AG04450 (cell line): Measurements from ENCODE around the gene NMUR2. TPM values are rescaled to one million over a fixed set of nuclear protein-coding genes. Genes with fewer than 3 reads are reported as not detected.

ENCODE experiments used
- CTCF ChIA-PET: fragments of 300-600, 350-600 bp; formaldehyde crosslinking; extraction: SDS; loops from one replicate; lab custom pipeline; 2022; ENCODE audit warnings: antibody characterized with exemption, inconsistent platforms; lab: Charles Lee
- POLR2A ChIA-PET: fragments of 350-600 bp; formaldehyde crosslinking; extraction: SDS; loops from one replicate; lab custom pipeline; 2021; ENCODE audit warnings: antibody characterized with exemption, inconsistent platforms; lab: Yijun Ruan, JAX
- DNase-seq: peaks from one replicate; pipeline ENCODE4 v3.0.0-alpha.2; 2011; ENCODE audit warnings: low read depth, low spot score
- H3K27ac ChIP-seq: one replicate; pipeline ENCODE4 v1.5.1; 2012; ENCODE audit warnings: low read depth, low read length, control low read depth
- H3K27me3 ChIP-seq: one replicate; pipeline ENCODE4 v1.6.0; 2012; ENCODE audit warnings: low read length; ENCODE audit not compliant: control insufficient read depth, insufficient read depth
- H3K4me3 ChIP-seq: 2 replicates; pipeline ENCODE4 v1.5.1; 2011; ENCODE audit warnings: mild to moderate bottlenecking, low read depth, low read length, control low read depth
- H3K9me3 ChIP-seq: 2 replicates; pipeline ENCODE4 v1.5.1; 2012; ENCODE audit warnings: low read length; ENCODE audit not compliant: control insufficient read depth, insufficient read depth
- polyA plus RNA-seq: library from polyadenylated mRNA; depleted of rRNA; stranded (reverse); fragments of >200 nt; gene quantifications from 2 replicates; pipeline ENCODE4 v1.2.3, GENCODE V29; 2011
- TF ChIP-seq, protein P1 (sequence below): IDR thresholded peaks from 2 replicates; pipeline ENCODE4 v1.5.1; 2011; ENCODE audit warnings: low read depth, low read length, control low read depth, inconsistent platforms

NMUR2 gene
- polyA plus RNA-seq, 1 experiment = not detected

DNA sequence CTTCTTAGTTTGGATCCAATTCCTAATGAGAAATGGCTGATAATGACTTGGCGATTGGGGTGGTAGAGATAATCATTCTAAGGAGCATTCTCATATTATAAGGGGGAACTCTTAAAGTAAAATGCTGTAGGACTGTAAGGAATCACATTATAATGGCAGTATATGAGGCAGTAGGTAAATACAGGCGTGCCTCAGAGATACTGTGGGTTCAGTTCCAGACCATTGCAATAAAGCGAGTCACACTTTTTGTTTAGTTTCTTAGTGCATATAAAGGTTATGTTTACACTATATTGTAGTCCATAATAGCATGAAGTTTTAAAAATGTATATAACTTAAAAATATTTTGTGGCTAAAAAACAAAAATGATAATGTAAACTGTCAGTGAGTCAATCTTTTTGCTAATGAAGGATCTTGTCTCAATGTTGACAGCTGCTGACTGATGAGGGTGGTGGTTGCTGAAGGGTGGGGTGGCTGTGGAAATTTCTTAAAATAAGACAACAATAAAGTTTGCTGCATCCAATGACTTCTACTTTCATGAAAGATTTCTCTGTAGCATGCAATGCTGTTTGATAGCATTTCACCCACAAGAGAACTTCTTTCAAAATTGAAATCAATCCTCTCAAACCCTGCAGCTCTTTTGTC lies 15.8 kb downstream of the NMUR2 start:
- TF ChIP-seq, protein P1, sequence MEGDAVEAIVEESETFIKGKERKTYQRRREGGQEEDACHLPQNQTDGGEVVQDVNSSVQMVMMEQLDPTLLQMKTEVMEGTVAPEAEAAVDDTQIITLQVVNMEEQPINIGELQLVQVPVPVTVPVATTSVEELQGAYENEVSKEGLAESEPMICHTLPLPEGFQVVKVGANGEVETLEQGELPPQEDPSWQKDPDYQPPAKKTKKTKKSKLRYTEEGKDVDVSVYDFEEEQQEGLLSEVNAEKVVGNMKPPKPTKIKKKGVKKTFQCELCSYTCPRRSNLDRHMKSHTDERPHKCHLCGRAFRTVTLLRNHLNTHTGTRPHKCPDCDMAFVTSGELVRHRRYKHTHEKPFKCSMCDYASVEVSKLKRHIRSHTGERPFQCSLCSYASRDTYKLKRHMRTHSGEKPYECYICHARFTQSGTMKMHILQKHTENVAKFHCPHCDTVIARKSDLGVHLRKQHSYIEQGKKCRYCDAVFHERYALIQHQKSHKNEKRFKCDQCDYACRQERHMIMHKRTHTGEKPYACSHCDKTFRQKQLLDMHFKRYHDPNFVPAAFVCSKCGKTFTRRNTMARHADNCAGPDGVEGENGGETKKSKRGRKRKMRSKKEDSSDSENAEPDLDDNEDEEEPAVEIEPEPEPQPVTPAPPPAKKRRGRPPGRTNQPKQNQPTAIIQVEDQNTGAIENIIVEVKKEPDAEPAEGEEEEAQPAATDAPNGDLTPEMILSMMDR = no peak
- no peaks in the 10 kb centered on the region for H3K27me3 ChIP-seq
- no peak overlapping the region for H3K4me3 ChIP-seq
- no peak overlapping the region for H3K27ac ChIP-seq
- ChIA-PET POLR2A (no interaction called here), CTCF (no interaction called here)
- H3K9me3 ChIP-seq = no peaks in the 10 kb centered on the region
- no peak for DNase-seq

DNA sequence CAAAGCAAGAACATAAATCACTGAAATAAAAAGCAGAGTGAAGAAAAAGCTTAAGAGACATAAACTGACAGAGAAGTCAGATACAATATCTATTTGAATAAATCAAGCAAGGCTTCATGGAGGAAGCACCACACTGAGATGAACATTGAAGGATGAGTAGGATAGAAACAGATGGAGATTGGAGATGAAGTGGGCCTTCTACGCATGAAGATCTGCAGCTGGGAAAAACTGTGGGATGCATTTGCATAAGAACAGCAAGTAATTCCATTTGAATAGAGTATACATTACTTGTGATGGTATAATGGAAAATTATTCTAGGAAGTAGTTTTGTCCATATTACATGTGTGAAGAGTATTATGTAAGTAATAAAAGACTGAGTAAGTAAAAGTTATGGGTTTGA lies 16.5 kb downstream of the NMUR2 start:
- DNase-seq = no peak
- H3K9me3 ChIP-seq = no peaks in the 10 kb centered on the region
- no peak overlapping the region for H3K27ac ChIP-seq
- no peaks in the 10 kb centered on the region for H3K27me3 ChIP-seq
- TF ChIP-seq, protein P1 = no peak
- no peak overlapping the region for H3K4me3 ChIP-seq
- ChIA-PET POLR2A (no interaction called here), CTCF (no interaction called here)

DNA sequence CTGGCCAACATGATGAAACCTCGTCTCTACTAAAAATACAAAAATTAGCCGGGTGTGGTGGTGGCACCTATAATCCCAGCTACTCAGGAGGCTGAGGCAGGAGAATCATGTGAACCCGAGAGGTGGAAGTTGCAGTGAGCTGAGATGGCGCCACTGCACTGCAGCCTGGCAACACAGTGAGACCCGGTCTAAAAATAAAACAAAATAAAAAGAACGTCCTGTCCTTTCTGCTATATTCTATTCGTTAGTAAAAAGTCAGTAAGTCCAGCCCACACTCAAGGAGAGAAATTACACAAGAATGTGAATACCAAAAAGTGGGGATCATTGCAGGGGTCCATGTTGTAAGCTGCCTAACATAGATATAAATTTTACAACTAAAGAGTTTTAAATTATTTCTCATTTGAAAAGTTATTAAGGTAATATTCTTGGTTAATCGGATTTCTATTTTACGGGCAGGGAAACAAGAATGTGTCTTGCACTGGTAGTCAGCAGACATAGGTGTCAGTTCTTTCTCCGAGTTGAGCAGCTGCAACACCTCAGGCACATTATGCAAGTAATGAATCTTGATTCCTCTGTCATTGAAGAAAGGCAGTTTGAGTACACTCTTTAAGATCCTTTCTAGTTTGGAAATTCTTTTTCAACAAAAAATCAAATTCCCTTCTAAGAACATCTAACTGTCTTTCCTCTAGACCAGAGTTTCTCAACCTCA lies 24.5 kb downstream of the NMUR2 start:
- no peak for DNase-seq
- TF ChIP-seq, protein P1 = no peak
- H3K4me3 ChIP-seq = no peak overlapping the region
- ChIA-PET POLR2A (no interaction called here), CTCF (no interaction called here)
- no peak overlapping the region for H3K27ac ChIP-seq
- no peaks in the 10 kb centered on the region for H3K9me3 ChIP-seq
- no peaks in the 10 kb centered on the region for H3K27me3 ChIP-seq

DNA sequence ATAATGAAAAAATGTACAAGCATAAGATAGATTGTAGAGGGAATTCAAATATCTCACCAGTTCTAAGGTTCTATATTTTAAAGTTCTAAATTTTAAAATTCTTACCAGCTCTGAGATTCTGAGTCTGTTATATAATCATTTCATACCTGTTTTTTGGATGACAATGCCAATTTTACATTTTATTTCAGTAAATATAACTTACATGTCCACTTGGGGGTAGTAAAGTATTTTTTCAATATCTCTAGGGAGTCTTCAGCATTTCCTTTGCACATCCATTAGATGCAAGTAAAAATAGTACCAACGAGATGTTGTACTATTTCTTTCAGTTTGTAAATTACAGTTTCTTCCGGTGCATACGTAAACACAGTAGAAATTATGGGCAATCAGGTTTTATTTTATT lies 25.7 kb downstream of the NMUR2 start:
- H3K27me3 ChIP-seq = no peaks in the 10 kb centered on the region
- H3K9me3 ChIP-seq = no peaks in the 10 kb centered on the region
- POLR2A ChIA-PET = no interaction called here
- H3K27ac ChIP-seq = no peak overlapping the region
- CTCF ChIA-PET = no interaction called here
- no peak overlapping the region for H3K4me3 ChIP-seq
- TF ChIP-seq, protein P1 = no peak
- no peak for DNase-seq

DNA sequence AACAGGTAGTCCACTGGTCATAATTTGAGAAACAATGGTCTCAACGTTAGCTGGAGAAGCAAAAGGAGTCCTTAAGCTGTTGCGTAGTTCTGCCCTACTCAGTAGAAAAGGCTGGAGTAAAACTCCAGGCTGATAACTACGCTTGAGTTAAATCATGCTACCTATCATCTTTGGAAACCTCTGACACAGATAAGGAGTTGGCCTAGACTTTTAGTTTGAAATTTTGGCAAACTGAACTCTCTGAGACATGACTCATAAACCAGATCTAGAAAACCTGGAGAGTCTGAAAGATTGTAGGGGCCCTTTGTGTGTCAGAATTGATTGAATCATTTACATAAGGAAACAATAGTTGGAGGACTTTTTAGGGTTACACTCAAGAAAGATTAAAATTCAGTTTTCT lies 26.3 kb downstream of the NMUR2 start:
- TF ChIP-seq, protein P1 = no peak
- no peaks in the 10 kb centered on the region for H3K9me3 ChIP-seq
- ChIA-PET CTCF (no interaction called here), POLR2A (no interaction called here)
- no peaks in the 10 kb centered on the region for H3K27me3 ChIP-seq
- no peak overlapping the region for H3K4me3 ChIP-seq
- H3K27ac ChIP-seq = no peak overlapping the region
- no peak for DNase-seq
